GM18867 (cell line): ENCODE data around the gene KTI12.

Experiments used
- ATAC-seq: cut with Tn5 transposase; IDR thresholded peaks from one replicate; pipeline ENCODE4 v1.9.1; 2021; ENCODE audit warnings: mild to moderate bottlenecking, moderate library complexity; ENCODE audit not compliant: unreplicated experiment

KTI12 gene

GRCh38 chr1:51989582-51990477 is 43.8 kb downstream of the KTI12 start:
- no peak for ATAC-seq

GRCh38 chr1:51988254-51988653 is 45.4 kb downstream of the KTI12 start:
- no peak for ATAC-seq

GRCh38 chr1:51986718-51987117 is 46.9 kb downstream of the KTI12 start:
- ATAC-seq, result no peak

GRCh38 chr1:51982161-51982560 is 51.4 kb downstream of the KTI12 start:
- no peak for ATAC-seq
